Activated CD4-positive, alpha-beta T cell treated with anti-CD3 and anti-CD28 coated beads, Interleukin-2, amount 50 U/mL, for 4 hours (primary cell): ENCODE measurements around the gene SLC51A.
A peak's percentile ranks its signal among the peaks of the same experiment; 100 is the strongest.
"Not testable (repeated sequence)": the region's sequence is repeated elsewhere in the genome, so short reads cannot be mapped to it uniquely, and the experiment has no call there.

ENCODE experiments used
- DNase-seq, 2 experiments: peaks; one replicate each; pipeline ENCODE4 v3.0.0-alpha.2; 2020

Gene SLC51A

DNA sequence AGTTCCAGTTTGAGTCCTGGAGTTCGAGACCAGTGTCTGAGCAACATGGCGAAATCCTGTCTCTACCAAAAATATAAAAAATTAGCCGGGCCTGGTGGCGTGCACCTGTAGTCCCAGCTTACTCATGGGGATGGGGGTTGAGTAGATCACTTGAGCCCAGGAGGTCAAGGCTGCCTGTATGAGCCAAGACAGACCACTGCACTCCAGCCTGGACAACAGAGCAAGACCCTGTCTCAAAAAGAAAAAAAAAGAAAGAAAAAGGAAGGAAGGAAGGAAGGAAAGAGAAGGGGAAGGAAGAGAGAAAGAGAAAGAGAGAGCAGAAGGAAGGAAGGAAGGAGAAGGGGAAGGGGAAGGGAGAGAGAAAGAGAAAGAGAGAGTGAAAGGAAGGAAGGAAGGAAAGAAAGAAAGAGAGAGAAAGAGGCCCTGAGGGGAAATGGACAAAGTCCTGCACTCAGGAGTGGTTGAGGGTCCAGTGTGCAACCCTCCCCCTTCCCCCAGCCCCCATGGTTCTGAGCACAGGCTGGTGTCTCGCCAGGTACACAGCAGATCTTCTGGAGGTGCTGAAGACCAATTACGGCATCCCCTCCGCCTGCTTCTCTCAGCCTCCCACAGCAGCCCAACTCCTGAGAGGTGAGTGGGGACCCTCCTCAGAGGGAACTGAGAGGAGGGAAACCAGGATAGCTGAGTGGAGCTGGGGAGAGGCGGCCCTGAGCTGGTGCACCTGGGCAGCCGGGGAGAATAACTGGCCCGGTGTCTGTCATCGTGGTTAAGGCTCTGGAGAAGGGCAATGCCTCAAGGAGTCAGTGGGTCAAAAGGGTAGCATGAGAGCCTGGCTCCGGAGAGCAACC lies 1.2 kb downstream of the SLC51A start:
- DNase-seq: no peak

DNA sequence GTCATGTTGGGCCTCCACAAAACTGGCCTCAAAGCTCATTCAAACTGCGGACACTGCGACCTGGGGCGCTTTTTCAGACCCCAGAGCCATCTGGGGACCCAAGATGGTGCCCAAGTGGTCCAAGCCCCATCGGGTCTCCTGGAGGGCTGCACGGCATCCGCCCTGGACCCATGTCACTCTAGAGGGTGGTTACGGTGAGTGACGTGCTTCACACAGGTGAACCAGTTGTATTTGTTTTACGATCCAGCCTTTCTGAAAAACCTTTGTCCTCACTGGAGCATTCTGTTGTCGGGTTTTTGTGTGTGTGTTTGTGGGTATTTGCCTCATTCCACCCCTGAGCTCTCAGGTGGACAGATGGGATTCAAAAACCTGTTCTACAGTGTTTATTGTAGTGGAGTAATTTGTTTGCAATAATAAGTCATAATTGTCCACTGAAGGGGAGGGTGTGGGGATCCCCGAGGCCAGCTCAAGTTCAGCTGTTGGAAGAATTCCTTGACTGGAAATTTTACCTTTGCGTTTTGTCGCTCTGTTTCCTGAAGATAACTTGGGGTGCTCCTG lies 1.9 kb downstream of the SLC51A start:
- DNase-seq: no peak

DNA sequence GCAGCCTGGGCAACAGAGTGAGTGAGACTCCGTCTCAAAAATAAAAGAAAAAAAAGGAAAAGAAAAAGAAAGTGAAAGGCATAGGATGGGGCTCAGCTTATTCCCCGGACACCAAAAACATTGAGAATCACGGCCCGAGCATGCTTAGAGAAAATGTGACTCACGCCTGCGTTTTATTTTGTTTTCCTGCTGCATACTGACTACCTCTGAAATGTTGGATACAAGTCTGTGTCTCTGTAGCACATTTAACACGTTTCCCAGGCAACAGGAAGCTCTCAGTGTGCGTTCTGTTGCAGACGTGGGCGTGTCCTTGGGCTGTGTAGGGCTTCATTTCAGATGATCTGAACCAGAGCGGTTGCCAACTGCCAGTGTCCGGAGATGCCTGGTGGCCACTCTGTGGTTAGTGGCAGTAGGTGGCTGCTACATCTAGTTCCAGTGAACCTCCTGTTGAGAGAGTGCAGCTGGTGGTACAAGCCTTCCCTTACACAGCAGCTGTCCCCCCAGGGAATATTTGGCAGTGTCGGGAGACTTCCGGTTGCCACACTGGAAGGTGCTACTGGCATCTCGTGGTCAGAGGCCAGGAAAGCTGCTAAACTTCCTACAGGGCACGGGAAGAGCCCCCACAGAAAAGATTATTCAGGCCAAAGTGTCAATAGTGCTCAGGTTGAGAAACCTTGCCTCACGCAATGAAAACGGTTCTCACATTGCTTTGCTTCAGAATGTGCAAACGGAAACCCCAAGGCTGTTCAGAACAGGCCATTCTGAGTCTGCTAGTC lies 3.0 kb downstream of the SLC51A start:
- peak; percentile 61 for DNase-seq

DNA sequence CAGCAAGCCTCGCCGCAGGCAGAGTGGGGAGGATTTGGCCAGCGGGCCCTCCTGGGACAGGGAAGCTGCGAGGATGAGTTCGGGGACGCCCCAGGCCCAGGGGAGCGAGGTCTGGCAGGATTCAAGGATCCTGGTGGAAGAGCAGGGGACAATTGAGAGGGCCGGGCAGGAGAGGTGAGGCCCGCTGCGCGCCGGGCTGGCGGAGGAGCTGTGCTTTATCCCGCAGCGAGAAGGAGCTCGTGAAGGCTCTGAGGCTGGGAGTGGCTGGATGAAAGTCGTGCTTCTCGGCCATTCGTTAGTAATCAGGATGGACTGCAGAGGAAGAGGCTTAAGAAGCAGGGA lies 3.6 kb downstream of the SLC51A start:
- no peak for DNase-seq

DNA sequence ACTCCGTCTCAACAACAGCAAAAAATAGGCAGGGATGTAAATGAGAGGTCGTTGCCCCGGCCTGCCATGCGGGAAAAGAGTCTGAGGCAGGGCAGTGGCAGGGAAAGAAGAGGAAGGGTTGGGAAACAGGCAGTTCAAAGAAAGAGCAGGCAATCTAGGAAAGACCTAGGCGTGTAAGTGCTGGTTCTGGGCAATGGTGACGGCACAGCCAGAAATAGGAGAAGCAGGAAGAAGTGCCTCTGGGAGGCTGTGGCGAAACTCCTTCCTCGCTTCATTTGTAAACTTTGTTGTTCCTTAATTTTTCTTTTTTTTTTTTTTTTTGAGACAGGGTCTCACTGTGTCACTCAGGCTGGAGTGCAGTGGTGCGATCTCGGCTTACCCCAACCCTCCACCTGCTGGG lies 4.3 kb downstream of the SLC51A start:
- DNase-seq: no peak

DNA sequence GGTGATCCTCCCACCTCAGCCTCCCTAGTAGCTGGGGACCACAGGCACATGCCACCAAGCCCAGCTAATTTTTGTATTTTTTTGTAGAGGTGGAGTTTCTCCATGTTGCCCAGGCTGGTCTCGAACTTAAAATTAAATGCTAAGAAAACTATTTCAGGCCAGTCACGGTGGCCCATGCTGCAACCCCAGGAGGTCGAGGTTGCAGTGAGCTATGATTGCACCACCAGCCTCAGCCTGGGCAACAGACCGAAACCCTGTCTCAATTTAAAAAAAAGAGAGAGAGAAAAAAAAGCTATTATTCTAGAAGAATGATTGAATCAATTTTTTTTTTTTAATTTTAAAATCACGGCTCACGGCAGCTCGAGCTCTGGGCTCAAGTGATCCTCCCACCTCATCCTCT lies 4.7 kb downstream of the SLC51A start:
- DNase-seq: no peak

DNA sequence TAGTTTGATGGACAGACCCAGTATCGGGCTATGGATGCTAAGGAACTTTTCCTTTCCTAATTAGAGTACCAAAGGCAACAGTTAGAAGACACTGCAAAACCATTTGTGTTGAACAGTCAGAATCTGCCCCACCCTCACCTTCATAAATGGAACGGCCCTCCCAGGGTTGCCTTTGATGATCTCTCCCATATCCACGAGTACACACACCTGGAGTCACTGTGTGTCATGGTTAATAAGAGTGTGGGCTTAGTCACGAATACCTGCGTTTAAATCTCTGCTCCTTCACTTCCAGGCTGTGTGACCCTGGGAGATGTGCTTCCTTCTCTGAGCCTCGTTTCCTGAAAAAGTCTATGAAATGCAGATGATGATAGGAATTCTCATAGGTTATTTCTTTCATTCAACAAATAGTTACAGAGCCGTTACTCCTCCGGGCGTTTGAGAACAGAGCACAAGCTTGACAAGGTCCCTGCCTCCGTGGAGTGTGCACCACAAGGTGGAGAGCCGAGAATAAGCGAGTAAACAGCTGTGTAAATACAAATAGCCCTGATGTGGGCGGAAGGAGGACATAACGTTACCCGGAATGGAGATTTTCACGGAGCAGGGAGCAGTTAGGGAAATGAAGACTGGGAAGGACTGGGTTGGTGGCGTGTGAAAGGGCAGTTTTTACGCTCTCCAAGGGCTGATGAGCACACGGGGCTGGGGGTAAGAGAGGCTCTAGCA lies 6.7 kb downstream of the SLC51A start:
- no peak for DNase-seq

DNA sequence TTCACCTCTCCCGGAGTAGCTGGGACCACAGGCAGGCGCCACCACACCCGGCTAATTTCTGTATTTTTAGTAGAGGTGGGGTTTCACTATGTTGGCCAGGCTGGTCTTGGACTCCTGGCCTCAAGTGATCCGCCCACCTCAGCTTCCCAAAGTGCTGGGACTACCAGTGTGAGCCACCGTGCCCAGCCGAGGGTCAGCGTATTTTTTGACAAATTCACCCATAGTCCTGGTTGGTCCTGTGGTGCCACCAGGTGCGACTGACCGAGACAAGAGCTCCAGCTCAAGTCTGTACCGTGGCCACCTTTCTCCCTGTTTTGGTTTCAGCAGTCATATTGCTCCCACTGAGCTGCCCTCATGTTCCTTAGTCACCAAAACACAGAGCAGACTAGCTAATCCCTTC lies 8.8 kb downstream of the SLC51A start:
- DNase-seq: no peak

DNA sequence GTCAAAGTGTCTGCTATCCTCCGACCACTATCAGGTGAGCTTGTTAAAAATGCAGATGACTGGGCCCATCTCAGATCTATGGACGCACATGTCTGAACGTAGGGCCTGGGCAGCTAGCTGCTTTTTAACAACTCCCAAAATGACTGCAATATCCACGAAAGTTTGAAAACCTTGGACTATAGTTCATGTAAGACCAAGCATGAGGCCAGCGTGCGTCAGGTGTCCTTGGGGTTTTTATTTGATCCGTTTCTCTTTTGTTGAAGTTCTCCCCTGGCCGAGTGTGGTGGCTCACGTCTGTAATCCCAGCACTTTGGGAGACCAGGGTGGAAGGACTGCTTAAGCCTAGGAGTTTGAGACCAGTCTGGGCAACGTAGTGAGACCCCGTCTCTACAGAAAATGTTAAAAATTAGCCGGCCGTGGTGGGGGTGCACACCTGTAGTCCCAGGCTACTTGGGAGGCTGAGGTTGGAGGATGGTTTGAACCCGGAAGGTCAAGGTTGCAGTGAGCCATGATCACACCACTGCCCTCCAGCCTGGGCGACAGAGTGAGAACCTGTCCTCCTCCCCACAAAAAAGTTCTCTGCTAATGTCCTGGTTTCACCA lies 9.5 kb downstream of the SLC51A start:
- DNase-seq: no peak

DNA sequence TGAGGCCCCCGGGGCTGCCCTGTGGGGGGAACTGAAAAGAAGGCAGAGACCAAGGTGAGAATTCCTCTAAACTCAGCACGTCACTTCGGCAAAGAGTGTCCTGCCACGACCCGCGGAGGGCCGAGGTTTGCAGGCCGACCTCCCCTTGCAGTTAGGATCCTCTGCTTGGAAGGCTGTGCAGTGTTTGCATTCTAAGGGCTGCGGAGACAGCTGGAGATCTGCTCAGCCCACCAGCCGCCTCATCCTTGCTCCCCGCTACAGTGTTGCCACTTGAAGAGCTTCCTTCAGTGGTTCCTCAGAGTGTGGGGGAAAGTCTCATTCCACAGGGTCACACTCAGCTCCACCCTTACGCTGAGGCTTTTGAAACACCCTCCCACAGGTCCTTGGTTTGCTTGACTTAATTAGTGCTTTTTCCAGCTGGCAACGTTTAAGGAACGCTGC lies 10.8 kb downstream of the SLC51A start:
- no peak for DNase-seq

DNA sequence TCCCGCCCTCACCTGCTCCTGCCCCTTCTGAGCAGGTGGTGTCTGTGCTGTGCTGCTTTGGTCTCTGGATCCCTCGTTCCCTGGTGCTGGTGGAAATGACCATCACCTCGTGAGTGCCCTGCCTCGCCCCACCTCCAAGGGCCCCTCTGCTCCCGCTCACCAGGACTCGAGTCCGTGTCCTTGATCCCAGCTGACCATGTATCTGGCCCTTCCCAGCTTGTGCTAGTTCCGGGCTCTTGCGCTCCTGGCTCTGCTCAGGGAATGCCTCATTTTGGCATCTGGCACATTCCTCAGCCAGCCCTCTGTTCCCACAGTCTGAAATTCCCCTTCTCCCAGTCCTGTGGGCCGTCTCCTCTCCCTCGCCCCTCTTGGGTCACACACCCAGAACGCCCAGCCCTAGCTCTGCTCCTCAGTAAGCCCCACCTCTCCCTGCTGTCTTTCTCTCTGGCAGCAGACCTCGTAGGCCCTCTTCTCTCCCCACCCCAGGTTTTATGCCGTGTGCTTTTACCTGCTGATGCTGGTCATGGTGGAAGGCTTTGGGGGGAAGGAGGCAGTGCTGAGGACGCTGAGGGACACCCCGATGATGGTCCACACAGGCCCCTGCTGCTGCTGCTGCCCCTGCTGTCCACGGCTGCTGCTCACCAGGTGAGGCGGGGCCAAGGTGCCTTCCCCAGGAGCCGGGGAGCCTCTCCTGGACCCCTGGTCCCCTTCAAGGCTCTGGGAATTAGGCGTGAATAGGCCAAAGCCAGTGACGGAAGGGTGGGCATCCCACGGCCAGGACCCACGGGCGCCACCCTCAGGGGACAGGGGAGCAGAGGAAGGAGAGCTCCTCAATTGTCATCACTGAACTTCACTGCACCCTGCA lies 11.5 kb downstream of the SLC51A start:
- DNase-seq: no peak

DNA sequence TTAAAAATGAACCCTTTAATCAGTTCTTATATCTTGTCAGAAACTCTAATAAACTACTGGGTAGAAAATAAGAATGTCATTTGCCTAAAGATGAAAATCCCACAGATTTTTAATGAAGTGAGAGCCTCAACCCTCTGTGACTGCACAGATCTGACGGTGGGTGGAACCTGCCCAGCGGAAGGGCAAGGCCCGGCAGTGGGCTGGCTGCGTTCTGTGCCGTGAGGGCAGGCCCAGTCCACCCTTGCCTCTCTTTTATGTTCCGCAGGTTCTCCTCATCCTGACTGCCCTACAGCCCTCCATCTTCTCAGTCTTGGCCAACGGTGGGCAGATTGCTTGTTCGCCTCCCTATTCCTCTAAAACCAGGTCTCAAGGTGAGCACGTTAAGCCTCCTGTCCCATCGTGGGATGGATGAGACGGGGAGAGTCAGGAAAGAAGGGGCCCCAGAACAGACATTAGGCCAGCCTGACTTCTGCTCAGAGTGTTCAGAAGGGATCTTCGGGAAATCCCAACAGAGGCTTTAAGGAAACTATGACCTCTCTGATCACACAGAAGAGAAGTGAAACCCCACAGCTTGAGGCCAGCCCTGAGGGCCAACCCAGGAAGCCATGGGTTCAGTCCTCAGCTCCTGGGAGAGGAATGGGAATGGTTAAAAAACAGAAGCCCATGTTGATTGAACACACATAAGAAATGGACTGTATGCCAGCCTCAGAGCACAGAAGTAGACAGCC lies 16.0 kb downstream of the SLC51A start:
- no peak for DNase-seq

DNA sequence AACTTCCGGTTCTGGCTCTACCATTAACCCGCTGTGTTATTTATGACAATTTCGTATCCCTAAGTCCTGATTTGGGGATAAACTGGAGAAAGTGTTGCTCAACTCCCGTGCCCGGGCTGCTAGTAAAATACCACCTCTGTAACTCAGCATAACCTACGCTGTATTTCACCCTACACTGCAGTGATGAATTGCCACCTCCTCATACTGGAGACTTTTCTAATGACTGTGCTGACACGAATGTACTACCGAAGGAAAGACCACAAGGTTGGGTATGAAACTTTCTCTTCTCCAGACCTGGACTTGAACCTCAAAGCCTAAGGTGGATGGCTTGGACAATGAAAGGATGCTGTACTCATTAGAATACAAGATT lies 16.5 kb downstream of the SLC51A start:
- DNase-seq: no peak

DNA sequence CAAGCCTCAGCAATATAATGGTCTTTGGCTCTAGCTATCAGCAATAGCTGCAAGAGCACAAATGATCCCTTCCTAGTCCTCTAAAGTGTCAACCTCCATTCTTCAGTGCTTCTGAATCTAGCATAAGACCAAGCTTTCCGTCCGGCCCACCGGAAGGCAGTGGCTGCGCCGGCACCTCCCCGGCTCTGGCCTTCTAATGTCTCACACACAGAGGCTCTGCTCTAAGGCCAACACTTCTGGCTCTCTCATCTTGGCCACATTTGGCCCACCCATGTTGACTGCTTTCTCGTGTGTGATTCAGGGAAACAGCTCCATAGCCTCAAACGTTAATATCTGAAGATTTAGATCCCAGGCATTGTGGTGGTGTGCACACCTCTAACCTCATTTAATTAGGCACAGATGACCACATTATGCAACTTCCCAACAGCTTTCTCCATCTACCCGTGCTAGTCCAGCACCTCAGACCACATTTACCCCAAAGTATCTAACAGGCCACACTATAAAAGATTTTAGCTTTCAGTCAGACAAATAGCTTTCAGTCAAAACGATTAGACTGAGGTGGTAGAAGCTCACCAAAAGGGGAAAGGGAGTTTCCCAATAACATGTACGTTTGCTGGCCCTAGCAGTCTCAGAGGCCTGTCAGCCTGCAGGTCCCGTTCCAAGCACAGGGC lies 19.3 kb downstream of the SLC51A start:
- no peak for DNase-seq

DNA sequence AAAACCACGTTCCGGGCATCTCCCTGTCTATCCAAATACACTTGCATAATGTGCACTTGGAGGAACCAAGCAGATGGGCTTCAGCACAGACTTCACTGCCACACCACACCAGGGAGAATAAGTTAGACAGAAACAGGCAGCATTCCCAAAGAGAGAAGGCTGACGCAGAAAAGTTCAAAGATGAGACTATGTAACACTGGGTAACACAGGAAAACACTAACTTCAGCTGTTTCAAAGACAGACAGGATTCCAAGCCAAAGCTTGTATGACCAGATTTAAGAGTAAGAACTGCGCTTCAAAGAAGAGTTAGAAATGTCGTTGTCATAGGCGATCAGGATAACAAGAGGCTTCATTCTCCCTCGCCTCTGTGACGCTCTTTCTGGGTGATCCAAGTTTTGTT lies 19.9 kb downstream of the SLC51A start:
- DNase-seq: no peak

DNA sequence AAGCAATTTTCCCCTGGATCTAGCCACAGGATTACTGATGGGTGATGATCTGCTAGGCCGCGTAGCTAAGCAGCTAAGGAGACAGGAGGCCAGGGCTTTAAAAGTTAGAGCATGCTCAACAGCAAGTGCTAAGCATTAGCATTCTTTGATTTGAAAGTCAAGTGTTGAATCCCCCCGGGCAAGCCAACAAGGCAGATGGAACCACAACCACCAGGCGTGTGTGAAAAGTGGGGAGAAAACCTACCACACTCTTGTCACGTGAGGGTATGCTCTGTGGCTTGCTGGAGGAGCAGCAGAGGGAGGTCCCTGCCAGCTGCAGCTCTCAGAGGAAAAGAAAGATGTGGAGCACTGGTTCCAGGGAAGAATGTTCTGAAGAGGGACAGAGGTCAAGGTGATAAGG lies 20.9 kb downstream of the SLC51A start:
- DNase-seq: no peak

DNA sequence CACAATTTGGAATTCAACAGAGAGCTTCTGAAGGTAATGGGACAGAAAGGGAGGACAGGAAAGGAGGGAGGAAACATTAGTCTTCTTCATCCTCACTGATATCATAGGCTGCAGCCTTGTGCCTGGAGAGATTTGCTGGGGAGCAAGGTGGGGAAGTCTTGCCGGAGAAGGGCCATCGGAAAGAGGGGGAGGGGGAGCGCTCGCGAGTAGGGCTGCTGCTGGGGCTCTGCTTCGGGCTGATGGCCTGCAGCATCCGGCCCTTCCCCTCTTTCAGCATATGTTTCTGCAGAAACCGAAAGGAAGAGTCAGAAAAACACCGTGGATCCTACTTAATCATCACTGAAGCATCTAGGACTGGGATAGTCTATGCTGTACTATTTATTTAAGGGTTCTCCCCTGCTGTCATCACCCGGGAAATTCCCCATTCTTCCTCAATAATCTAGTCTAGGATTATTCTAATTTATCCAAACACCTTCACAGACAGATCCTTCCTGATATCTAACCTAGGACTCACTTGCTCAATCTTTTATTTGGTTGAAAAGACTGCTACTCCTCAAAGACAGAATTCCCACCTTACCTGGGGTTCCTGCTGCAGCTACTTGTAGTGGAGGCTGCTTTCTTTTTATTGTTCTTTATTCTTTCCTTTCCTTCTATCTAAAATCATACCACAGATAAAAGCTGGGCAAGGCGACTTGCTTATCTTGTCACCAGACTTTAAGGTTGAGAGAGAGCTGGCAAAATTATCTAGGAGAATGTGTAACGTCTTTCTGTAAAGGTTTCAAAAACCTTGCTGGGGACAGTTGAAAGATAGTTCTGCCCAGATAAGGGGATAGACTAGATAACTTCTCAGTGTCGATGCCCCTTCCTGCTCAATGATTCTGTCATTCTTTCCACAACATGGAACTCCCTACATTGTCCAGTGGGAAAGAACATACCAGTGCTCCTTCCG lies 22.6 kb downstream of the SLC51A start:
- DNase-seq: no peak

DNA sequence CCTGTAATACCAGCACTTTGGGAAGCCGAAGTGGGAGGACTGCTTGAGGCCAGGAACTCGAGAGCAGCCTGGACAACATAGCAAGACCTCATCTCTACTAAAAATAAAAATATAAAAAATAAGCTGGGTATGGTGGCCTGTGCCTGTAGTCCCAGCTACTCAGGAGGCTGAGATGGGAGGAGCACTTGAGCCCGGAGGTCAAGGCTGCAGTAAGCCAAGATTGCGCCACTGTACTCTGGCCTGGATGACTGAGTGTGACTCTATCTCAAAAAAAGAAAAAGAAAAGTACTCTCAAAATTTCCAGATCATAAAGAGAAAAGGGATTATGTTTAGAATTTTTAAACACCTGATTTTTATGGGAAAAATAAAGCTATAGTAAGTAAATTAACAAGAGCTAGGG lies 24.1 kb downstream of the SLC51A start:
- no peak for DNase-seq

DNA sequence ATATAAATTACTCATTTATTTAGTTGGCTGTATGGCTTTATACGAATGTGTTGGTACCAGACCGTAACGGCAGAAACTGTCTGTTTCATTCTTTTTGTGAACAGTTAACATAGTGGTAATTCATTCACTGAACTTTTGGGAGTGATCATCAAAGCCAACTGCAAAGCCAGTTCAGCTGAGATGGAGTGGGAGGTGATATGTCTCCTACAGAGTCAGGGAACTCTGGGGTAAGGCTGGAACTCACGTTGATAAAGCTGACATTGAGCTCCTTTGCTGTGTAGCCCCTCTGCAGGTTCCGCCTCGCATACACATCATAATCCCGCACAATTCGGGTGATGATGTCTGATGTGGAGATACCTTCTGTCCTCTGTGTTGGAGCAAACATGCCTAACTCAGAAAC lies 25.4 kb downstream of the SLC51A start:
- DNase-seq: no peak

DNA sequence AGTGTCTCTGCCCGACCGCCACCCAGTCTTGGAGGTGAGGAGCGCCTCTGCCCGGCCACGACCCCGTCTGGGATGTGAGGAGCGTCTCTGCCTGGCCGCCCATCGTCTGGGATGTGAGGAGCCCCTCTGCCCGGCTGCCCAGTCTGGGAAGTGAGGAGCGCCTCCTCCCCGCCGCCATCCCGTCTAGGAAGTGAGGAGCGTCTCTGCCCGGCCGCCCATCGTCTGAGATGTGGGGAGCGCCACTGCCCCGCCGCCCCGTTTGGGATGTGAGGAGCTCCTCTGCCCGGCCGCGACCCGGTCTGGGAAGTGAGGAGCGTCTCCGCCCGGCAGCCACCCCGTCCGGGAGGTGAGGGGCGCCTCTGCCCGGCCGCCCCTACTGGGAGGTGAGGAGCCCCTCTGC lies 27.8 kb downstream of the SLC51A start:
- not testable (repeated sequence) for DNase-seq
